HEK293 (cell line): ENCODE results near the gene RSRC1.

Experiments
- AEBP2 ChIP-seq: fragments of 450-650 bp; formaldehyde crosslinking; IDR thresholded peaks from 2 replicates; pipeline ENCODE4 v1.5.1; 2016; ENCODE audit warnings: missing biosample characterization, missing genetic modification characterization, borderline replicate concordance
- BCL11A ChIP-seq: fragments of 450-650 bp; formaldehyde crosslinking; IDR thresholded peaks from 2 replicates; pipeline ENCODE4 v1.5.1; 2016; ENCODE audit warnings: low read depth, missing biosample characterization, missing genetic modification characterization
- BCL11B ChIP-seq: fragments of 450-650 bp; formaldehyde crosslinking; IDR thresholded peaks from 2 replicates; pipeline ENCODE4 v1.5.1; 2016; ENCODE audit warnings: low read depth, missing biosample characterization, missing genetic modification characterization
- BCL6B ChIP-seq: fragments of 450-650 bp; formaldehyde crosslinking; IDR thresholded peaks from 2 replicates; pipeline ENCODE4 v1.5.1; 2017; ENCODE audit warnings: missing biosample characterization, missing genetic modification characterization
- FEZF1 ChIP-seq: fragments of 450-650 bp; formaldehyde crosslinking; IDR thresholded peaks from 2 replicates; pipeline ENCODE4 v1.5.1; 2016; ENCODE audit warnings: missing biosample characterization, missing genetic modification characterization
- GLI2 ChIP-seq: fragments of 450-650 bp; formaldehyde crosslinking; IDR thresholded peaks from 2 replicates; pipeline ENCODE4; 2017; ENCODE audit warnings: missing biosample characterization, missing genetic modification characterization, low read depth, borderline replicate concordance
- GLIS2 ChIP-seq: fragments of 450-650 bp; formaldehyde crosslinking; IDR thresholded peaks from 2 replicates; pipeline ENCODE4 v1.5.1; 2016; ENCODE audit warnings: missing biosample characterization, missing genetic modification characterization
- HOXD13 ChIP-seq: sonication (generic); formaldehyde crosslinking; IDR thresholded peaks from 2 replicates; pipeline ENCODE4 v1.8.0; 2022; ENCODE audit warnings: missing genetic modification reagents, borderline replicate concordance
- INSM2 ChIP-seq: fragments of 450-650 bp; formaldehyde crosslinking; IDR thresholded peaks from 2 replicates; pipeline ENCODE4 v1.5.1; 2016; ENCODE audit warnings: missing biosample characterization, missing genetic modification characterization
- KLF16 ChIP-seq: fragments of 450-650 bp; formaldehyde crosslinking; IDR thresholded peaks from 2 replicates; pipeline ENCODE4 v1.5.1; 2017; ENCODE audit warnings: missing biosample characterization, missing genetic modification characterization
- MYNN ChIP-seq: fragments of 450-650 bp; formaldehyde crosslinking; IDR thresholded peaks from 2 replicates; pipeline ENCODE4 v1.5.1; 2016; ENCODE audit warnings: missing biosample characterization, missing genetic modification characterization, borderline replicate concordance
- PATZ1 ChIP-seq: fragments of 450-650 bp; formaldehyde crosslinking; IDR thresholded peaks from 2 replicates; pipeline ENCODE4 v1.5.1; 2016; ENCODE audit warnings: missing biosample characterization, missing genetic modification characterization
- PRDM1 ChIP-seq: fragments of 450-650 bp; formaldehyde crosslinking; IDR thresholded peaks from 2 replicates; pipeline ENCODE4; 2016; ENCODE audit warnings: missing biosample characterization, missing genetic modification characterization
- RBAK ChIP-seq: fragments of 450-650 bp; formaldehyde crosslinking; IDR thresholded peaks from 2 replicates; pipeline ENCODE4 v1.5.1; 2016; ENCODE audit warnings: missing biosample characterization, missing genetic modification characterization
- ZBTB44 ChIP-seq: fragments of 450-650 bp; IDR thresholded peaks from 2 replicates; pipeline ENCODE4 v1.5.1; 2018; ENCODE audit warnings: missing biosample characterization, mild to moderate bottlenecking, missing genetic modification characterization
- ZFP69B ChIP-seq: fragments of 450-650 bp; formaldehyde crosslinking; IDR thresholded peaks from 2 replicates; pipeline ENCODE4 v1.5.1; 2016; ENCODE audit warnings: missing biosample characterization, missing genetic modification characterization
- ZNF132 ChIP-seq: fragments of 450-650 bp; formaldehyde crosslinking; IDR thresholded peaks from 2 replicates; pipeline ENCODE4 v1.5.1; 2017; ENCODE audit warnings: missing biosample characterization, missing genetic modification characterization, borderline replicate concordance
- ZNF16 ChIP-seq: fragments of 450-650 bp; formaldehyde crosslinking; IDR thresholded peaks from 2 replicates; pipeline ENCODE4 v1.5.1; 2016; ENCODE audit warnings: low read depth, missing biosample characterization, missing genetic modification characterization
- ZNF184 ChIP-seq: fragments of 450-650 bp; IDR thresholded peaks from 2 replicates; pipeline ENCODE4 v1.5.1; 2018; ENCODE audit warnings: missing biosample characterization, mild to moderate bottlenecking, missing genetic modification characterization
- ZNF19 ChIP-seq: fragments of 450-650 bp; formaldehyde crosslinking; IDR thresholded peaks from 2 replicates; pipeline ENCODE4; 2016; ENCODE audit warnings: missing biosample characterization, missing genetic modification characterization, low read depth
- ZNF280C ChIP-seq: fragments of 450-650 bp; formaldehyde crosslinking; IDR thresholded peaks from 2 replicates; pipeline ENCODE4 v1.5.1; 2016; ENCODE audit warnings: missing biosample characterization, missing genetic modification characterization
- ZNF311 ChIP-seq: fragments of 450-650 bp; formaldehyde crosslinking; IDR thresholded peaks from 2 replicates; pipeline ENCODE4 v1.5.1; 2017; ENCODE audit warnings: missing biosample characterization, missing genetic modification characterization, borderline replicate concordance
- ZNF423 ChIP-seq: fragments of 450-650 bp; formaldehyde crosslinking; IDR thresholded peaks from 2 replicates; pipeline ENCODE4 v1.5.1; 2016; ENCODE audit warnings: missing biosample characterization, missing genetic modification characterization
- ZNF48 ChIP-seq: fragments of 450-650 bp; formaldehyde crosslinking; IDR thresholded peaks from 2 replicates; pipeline ENCODE4 v1.5.1; 2016; ENCODE audit warnings: missing biosample characterization, missing genetic modification characterization
- ZNF501 ChIP-seq: fragments of 450-650 bp; formaldehyde crosslinking; IDR thresholded peaks from 2 replicates; pipeline ENCODE4 v1.5.1; 2016; ENCODE audit warnings: missing biosample characterization, missing genetic modification characterization
- ZNF514 ChIP-seq: fragments of 450-650 bp; formaldehyde crosslinking; IDR thresholded peaks from 2 replicates; pipeline ENCODE4 v1.5.1; 2016; ENCODE audit warnings: missing biosample characterization, missing genetic modification characterization
- ZNF560 ChIP-seq: fragments of 450-650 bp; formaldehyde crosslinking; IDR thresholded peaks from 2 replicates; pipeline ENCODE4 v1.5.1; 2017; ENCODE audit warnings: missing biosample characterization, missing genetic modification characterization, borderline replicate concordance
- ZNF629 ChIP-seq: fragments of 450-650 bp; formaldehyde crosslinking; IDR thresholded peaks from 2 replicates; pipeline ENCODE4 v1.5.1; 2017; ENCODE audit warnings: missing biosample characterization, missing genetic modification characterization
- ZNF658 ChIP-seq: fragments of 450-650 bp; formaldehyde crosslinking; IDR thresholded peaks from 2 replicates; pipeline ENCODE4; 2016; ENCODE audit warnings: missing biosample characterization, missing genetic modification characterization
- ZNF747 ChIP-seq: fragments of 450-650 bp; formaldehyde crosslinking; IDR thresholded peaks from 2 replicates; pipeline ENCODE4 v1.5.1; 2016; ENCODE audit warnings: missing biosample characterization, missing genetic modification characterization
- ZNF76 ChIP-seq: fragments of 450-650 bp; formaldehyde crosslinking; IDR thresholded peaks from 2 replicates; pipeline ENCODE4; 2016; ENCODE audit warnings: low read depth, missing biosample characterization, missing genetic modification characterization, borderline replicate concordance
- ZNF843 ChIP-seq: fragments of 450-650 bp; formaldehyde crosslinking; IDR thresholded peaks from 2 replicates; pipeline ENCODE4 v1.5.1; 2016; ENCODE audit warnings: missing biosample characterization, missing genetic modification characterization

The RSRC1 gene

GRCh38 chr3:158492685-158493084, 382.8 kb downstream of the RSRC1 start (continued):
- TF ChIP-seq ZNF280C (tag by site-specific recombination): no peak
- TF ChIP-seq GLIS2 (tag by site-specific recombination): no peak
- peak; percentile 21; the same call in 1 of the 2 replicates for TF ChIP-seq BCL11A (tag by site-specific recombination)
- no peak for TF ChIP-seq ZNF132 (tag by site-specific recombination)
- peak; percentile 69; the same call in 1 of the 2 replicates for TF ChIP-seq ZNF501
- TF ChIP-seq ZNF184 (tag by site-specific recombination): no peak
- 0 out of 2 replicates have a peak, but pooled peaks have one; percentile 43 for TF ChIP-seq ZNF843 (tag by site-specific recombination)
- TF ChIP-seq HOXD13 (CRISPR knock-in tag): no peak
- TF ChIP-seq FEZF1: 0 out of 2 replicates have a peak, but pooled peaks have one; percentile 37
- no peak for TF ChIP-seq ZNF76 (tag by site-specific recombination)
- TF ChIP-seq ZNF629 (tag by site-specific recombination): no peak
- TF ChIP-seq RBAK (tag by site-specific recombination): no peak
- no peak for TF ChIP-seq GLI2 (tag by site-specific recombination)
- TF ChIP-seq ZNF423 (tag by site-specific recombination): no peak
- no peak for TF ChIP-seq KLF16 (tag by site-specific recombination)
- no peak for TF ChIP-seq ZNF311 (tag by site-specific recombination)
- no peak for TF ChIP-seq ZBTB44 (tag by site-specific recombination)
- TF ChIP-seq ZNF16: no peak
- no peak for TF ChIP-seq INSM2 (tag by site-specific recombination)
- TF ChIP-seq MYNN: no peak
- TF ChIP-seq BCL6B (tag by site-specific recombination): no peak
- no peak for TF ChIP-seq AEBP2 (tag by site-specific recombination)
- TF ChIP-seq PATZ1 (tag by site-specific recombination): no peak
- TF ChIP-seq PRDM1 (tag by site-specific recombination): 0 out of 2 replicates have a peak, but pooled peaks have one; percentile 23
- no peak for TF ChIP-seq ZNF514
- TF ChIP-seq BCL11B (tag by site-specific recombination): 0 out of 2 replicates have a peak, but pooled peaks have one; percentile 16
- no peak for TF ChIP-seq ZNF19 (tag by site-specific recombination)
- no peak for TF ChIP-seq ZNF48 (tag by site-specific recombination)
- TF ChIP-seq ZNF747: no peak
- TF ChIP-seq ZNF658: no peak
- no peak for TF ChIP-seq ZNF560
- no peak for TF ChIP-seq ZFP69B (tag by site-specific recombination)
